Measurements from ENCODE around the gene NCKAP5.

NCKAP5 gene

GRCh38 chr2:132772340-132772739 lies 795.9 kb downstream of the NCKAP5 start:
- no peak for DNase-seq

DNA sequence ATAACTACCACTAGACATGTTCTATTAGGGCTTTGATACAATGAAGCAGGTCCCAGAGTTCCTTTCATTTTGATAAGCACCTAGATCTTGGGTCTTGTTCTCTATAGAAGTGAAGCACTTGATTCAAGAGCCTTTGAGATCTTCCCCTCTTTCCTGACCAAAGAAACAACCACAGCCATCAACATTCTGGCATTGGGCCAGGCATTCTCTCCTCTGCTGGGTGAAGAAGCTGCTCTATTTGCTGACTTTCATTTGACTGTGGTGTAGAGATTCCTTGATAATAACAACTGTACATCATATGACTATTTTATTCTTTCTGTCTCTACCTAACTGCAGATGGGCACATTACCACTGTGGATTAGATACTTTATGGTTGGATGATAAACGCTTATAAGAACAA lies 801.7 kb downstream of the NCKAP5 start:
- DNase-seq = no peak

DNA sequence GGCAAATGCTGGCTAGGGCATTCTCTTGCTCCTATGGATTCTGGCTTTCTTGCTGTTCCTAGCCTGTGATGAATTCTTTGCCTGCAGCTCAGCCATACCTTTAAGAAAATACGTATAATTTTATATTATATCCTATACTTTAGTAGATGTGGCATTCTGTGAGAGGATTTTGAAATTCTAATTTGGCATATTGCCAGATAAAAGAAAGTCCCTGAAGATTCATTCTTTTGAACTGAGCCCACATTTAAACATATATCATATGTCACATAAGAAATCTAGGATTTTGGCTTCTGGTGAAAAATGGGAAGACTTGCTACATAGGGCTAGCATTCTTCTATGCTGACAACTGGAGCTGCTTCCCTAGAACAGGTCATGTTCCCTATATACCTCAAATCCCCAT lies 806.8 kb downstream of the NCKAP5 start:
- DNase-seq = no peak

- DNase-seq = no peak
Observed at GRCh38 chr2:132760971-132761370, 807.3 kb downstream of the NCKAP5 start.

DNA sequence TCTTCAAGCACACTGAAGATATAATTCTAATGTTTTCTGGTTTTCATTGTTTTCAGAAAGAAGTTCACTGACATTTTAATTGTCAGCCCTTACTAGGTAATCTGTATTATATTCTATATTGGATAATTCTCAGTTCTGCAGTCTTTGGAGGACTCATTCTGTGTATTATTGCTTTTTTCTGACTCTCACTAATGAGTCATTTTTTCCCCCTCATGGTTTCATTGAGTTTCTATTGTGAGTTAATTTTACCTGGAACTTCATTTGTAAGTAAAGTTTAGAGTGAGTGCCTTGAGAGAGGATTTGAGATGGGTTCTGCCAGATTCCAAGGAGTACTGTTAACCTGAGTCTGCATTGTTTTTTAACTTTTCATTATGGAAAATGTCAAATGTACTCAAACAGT lies 807.9 kb downstream of the NCKAP5 start:
- no peak for DNase-seq

DNA sequence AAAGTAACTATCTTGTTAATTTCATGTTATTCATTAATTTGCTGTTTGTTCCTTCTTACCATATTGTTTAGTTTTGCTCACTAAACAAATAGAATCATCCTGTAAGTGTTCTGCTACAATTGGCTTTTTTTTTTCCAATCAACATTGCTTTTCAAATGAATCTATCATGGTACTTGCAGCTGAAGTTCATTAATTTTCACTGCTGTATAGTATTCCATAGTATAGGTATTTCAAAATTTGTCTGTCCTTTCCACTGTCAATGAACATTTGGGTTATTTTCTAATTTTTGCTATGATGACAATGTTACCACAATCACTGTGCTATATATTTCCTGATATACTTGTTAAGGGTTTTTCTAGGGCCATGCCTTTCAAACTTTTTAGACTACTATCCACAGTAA lies 809.3 kb downstream of the NCKAP5 start:
- no peak for DNase-seq

- peak; percentile 8 for DNase-seq
Observed at GRCh38 chr2:132757676-132758075, 810.6 kb downstream of the NCKAP5 start.

DNA sequence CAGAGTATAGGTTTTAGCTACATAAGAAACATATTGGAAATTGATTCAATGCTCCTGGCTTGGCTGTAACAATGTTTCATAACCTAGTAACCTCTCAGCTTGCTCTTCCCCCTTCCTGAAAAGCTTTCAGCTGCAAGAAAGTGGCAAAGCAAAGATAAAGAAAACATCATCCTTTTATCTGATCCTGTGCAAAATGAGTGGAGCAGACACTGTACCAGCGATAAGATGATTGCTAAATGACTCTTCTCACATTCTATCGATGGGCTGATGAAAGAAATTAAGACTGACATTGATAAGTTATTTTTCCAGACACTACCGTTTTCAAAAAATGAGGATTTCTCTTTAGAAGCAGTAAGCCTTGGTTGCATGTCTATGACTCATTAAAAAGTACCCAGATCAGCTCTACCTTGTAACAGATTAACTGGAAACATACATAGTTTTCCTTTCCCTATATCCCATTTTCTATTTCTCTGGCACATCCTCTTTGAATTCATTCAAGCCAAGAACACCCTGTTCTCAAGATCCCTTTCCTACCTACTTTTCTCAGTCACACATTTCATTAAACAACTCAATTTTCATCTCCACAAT lies 811.2 kb downstream of the NCKAP5 start:
- DNase-seq = no peak

GRCh38 chr2:132754867-132755472 lies 813.3 kb downstream of the NCKAP5 start:
- DNase-seq = no peak

- DNase-seq = no peak
Observed at GRCh38 chr2:132754392-132754791, 813.9 kb downstream of the NCKAP5 start.

- DNase-seq = no peak
Observed at GRCh38 chr2:132752421-132753206, 815.6 kb downstream of the NCKAP5 start.

- no peak for DNase-seq
Observed at GRCh38 chr2:132751836-132752235, 816.4 kb downstream of the NCKAP5 start.

- no peak for DNase-seq
Observed at GRCh38 chr2:132750606-132751005, 817.7 kb downstream of the NCKAP5 start.

- DNase-seq = no peak
Observed at GRCh38 chr2:132747046-132747445, 821.2 kb downstream of the NCKAP5 start.

DNA sequence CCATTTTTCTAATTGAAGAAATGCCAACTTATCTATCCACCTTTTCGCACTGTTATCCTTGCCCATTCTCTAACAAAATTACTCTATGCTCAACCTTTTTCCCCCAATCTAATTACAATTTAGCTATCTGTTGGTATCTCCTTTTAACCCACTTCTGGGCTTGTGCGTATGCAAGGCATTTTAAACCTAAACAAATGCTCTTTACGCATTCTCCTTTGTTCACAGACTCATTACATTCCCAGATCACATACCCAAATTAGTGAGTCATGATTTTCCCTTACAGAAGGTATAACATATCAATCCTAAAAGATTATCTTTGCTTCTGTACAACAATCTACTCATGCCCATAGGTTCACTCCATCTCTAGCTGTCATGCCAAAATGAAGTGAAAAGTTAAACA lies 826.5 kb downstream of the NCKAP5 start:
- DNase-seq = no peak

GRCh38 chr2:132740081-132740720 lies 828.1 kb downstream of the NCKAP5 start:
- DNase-seq = no peak

GRCh38 chr2:132738223-132738622 lies 830.0 kb downstream of the NCKAP5 start:
- DNase-seq = no peak

DNA sequence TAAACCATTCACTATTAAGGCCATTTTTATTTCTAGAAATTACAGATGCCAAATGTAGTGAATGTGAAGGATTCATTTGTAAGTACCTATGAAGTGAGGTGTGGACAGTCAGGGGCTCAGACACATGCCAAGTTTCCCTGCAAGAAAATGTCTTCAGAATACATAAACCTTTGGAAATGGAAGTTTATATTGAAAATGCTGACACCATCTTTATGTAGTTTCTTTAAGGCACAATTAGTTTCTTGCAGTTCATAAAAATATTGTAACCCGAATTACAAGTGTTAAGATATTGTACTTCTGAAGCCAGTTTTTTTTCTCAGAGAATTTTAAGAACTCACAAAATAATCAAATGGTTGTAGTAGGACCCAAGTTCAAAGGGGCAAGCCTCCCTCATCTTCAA lies 832.2 kb downstream of the NCKAP5 start:
- DNase-seq = no peak

GRCh38 chr2:132734961-132735360 lies 833.3 kb downstream of the NCKAP5 start:
- no peak for DNase-seq

DNA sequence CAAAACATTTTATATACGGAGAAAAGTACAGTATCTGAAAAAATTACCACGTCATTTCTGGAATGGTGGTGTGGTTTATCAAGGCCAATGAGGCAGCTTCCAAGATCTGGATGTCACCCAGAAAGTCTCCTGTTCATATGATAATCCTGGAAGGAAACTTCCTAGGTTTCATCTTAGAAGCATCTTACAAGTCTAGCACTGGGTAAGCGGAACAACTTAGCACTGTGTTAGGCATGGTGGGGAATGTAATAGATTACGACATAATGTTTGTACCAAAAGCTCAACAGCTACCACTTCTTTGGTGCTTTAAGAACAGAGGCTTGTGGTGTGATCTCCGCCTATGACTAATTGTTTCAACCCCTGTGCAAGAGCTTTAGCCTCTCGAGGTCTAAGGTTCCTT lies 835.2 kb downstream of the NCKAP5 start:
- no peak for DNase-seq

DNA sequence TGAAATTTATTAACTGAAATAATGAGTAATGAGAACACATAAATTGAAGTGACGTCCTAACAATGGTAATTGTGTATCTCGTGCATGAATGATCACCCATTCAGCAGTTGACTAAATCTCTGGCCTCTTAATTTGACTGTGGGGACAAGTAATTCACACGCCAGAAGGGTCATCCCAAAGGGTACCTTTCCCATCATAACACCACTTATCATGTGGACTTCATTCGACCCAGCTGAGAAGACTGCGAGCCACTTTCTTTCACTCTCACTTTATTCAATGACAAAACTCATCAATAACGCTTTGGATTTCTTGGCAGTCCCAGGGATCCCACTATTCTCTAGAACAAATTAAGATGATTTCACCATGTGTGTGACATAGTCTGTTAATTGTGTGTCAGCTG lies 835.6 kb downstream of the NCKAP5 start:
- no peak for DNase-seq

GRCh38 chr2:132731441-132731840 lies 836.8 kb downstream of the NCKAP5 start:
- DNase-seq = no peak

DNA sequence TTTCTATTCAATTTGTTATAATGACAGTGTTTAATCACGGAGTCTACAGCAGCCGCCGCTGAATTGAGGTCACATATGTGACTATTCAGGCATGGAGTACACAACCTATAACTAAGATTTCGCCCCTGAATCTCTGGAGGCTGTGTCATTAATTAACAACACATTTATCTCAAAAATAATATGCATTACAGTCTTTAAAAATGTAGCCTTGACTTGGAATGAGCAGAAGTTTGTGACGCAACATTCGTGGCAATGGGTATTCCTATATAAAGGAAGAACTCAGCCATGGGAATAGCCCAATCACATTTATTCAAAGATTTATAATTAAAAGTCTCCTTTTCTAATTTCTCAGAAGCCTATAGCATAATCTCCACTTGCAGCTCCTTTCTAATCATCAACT lies 837.7 kb downstream of the NCKAP5 start:
- no peak for DNase-seq

GRCh38 chr2:132729522-132729921 lies 838.7 kb downstream of the NCKAP5 start:
- DNase-seq = no peak

Data from HCEC 1CT (cell line).